HS-27A (cell line): Measurements from ENCODE around the gene DHRS13.
A peak's percentile ranks its signal among the peaks of the same experiment; 100 is the strongest.
"Not testable (repeated sequence)": the region's sequence is repeated elsewhere in the genome, so short reads cannot be mapped to it uniquely, and the experiment has no call there.

Experiments
- DNase-seq: peaks from one replicate; pipeline ENCODE4 v3.0.0-alpha.2; 2012; ENCODE audit warnings: low read depth, missing footprints

The DHRS13 gene

DNA sequence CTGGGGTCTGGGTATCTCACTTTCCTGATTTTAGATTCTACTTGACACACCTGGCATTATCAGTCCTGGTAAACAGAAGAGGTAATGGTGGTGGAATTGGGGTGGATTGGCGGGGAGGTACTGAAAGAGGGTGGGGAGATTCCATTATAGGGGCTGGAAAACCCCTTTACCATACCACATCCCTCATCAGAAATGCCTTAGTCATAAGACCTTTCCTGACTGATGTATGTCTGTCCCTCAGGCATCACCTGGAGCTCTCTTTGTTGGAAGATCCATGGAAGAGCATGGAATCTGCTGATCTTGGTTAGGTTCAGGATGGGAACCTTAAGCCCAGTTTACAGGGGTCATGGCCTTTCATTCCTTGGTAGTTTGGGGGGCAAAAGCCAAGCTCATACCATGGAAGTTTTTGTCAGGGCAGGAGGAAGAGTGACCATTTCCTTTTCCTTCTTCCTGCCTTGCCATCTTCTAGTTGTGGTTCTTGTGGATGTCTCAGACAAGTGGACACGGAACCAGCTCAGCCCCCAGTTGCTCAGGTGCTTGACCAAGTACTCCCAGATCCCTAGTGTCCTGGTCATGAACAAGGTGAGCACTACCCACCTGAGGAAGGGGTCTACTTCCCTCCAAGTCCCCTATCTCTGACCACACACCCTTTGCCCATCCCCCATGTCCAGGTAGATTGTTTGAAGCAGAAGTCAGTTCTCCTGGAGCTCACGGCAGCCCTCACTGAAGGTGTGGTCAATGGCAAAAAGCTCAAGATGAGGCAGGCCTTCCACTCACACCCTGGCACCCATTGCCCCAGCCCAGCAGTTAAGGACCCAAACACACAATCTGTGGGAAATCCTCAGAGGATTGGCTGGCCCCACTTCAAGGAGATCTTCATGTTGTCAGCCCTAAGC is 44.7 kb downstream of the DHRS13 start:
- DNase-seq: no peak

DNA sequence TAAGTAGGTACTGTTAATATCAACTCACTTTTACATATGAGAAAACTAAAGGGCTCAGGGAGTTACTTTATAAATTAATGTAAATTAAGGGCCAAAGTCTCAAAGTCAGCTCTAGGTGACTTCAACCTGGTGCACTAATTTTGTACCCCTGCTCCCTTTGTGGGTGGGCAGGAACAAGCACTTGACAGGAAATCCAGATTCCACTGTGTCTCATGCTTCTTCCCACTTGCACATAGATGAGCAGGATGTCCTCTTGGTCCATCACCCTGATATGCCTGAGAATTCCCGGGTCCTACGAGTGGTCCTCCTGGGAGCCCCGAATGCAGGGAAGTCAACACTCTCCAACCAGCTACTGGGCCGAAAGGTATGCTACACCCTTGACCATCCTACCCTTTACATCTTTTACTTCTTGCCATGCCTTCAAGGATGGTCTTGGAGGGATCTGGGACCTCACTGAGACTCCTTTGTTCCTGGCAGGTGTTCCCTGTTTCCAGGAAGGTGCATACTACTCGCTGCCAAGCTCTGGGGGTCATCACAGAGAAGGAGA is 46.8 kb downstream of the DHRS13 start:
- no peak for DNase-seq

DNA sequence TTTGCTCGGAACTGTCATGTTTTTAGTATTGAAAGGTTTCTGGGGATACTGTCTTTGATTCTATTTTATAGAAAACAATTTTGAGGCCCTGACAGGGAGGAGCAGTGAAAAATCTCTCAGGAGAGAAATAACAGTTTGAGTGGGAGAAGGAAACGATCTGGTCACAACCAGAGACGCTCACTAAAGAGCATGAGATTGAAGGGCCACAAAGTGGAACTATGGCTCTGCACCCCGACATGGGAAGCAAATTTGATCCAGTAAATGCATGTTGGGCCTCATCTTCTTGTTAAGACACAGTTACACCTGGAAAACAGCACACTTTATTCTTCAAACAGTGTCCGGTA is 47.6 kb downstream of the DHRS13 start:
- DNase-seq: no peak

GRCh38 chr17:28854457-28855335 is 48.2 kb downstream of the DHRS13 start, which contains the start of gene ERAL1:
Gene ERAL1 (plus strand): TSS chr17:28855016. CDS start chr17:28855035, 19 bp downstream.
- peak; percentile 43 for DNase-seq

DNA sequence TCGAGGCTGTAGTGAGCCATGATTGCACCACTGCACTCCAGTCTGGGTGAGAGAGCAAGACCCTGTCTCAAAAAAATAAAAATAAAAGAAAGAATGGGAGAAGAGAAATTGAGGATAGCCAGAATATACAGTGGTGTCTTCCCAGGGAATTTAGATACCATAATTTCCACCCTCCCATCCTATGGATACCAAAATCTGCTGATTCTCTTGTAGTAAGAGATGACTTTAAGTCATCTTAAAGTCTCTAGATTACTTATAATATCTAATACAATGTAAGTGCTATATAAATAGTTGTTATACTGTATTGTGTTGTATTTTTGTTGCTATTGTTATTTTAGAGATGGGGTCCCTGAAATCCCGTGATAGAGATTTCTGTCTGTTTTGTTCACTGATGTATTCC is 49.6 kb downstream of the DHRS13 start:
- DNase-seq: no peak

DNA sequence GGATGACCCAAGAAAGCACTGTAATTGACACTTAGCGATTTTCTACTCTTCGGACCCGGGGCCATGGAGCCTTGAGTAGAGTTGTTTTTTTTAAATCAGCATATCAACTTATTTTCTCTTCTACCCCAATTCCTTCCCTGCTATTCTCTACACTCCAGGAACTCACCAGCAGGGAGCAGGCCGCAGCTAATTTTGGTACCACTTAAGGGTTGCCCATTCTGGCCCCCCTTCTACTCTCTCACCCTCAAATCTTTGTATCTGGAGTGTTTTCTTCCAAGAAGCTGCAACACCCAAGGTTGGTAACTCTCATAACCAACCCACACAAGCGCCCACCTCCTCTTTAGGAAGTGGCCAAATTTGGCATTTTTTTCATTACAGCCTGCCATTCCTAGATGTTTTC is 53.6 kb downstream of the DHRS13 start:
- no peak for DNase-seq

DNA sequence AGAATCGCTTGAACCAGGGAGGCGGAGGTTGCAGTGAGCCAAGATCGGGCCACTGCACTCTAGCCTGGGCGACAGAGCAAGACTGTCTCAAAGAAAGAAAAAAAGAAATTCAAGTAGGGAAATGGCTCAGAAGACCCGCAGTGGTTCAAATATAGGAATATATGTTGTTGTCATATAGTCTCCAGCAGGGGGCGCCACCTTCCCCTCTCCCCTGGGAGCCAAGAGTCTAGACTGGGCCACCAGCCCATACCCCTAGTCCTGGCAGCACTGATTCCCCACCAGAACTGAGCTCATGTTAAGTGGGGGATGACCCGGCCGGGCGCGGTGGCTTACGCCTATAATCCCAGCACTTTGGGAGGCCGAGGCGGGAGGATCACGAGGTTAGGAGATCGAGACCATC is 54.2 kb downstream of the DHRS13 start:
- not testable (repeated sequence) for DNase-seq
